Spleen (tissue), 7 donors: ENCODE measurements around the gene GRAMD1B.

ENCODE experiments used
- POLR2A ChIP-seq, 3 donors: fragments of 450-650 bp; IDR thresholded peaks; one replicate each; pipeline ENCODE4 v1.5.1; 2017; ENCODE audit warnings: antibody characterized with exemption in 3 of 3, mild to moderate bottlenecking in 1 of 3
- TF ChIP-seq, protein P1 (sequence below), 11 experiments: fragments of 200-600 bp in 7 of 11; fragments of 450-650 bp in 4 of 11; sonication (generic) in 4 of 11; IDR thresholded peaks in 8 of 11; conservative IDR thresholded peaks in 3 of 11; 1 replicate in 7 of 11; 2 replicates in 4 of 11; pipeline versions ENCODE4 v1.4.0 to v1.8.0; 2016 to 2021; ENCODE audit warnings: antibody characterized with exemption in 11 of 11, inconsistent platforms in 4 of 11, mild to moderate bottlenecking in 1 of 11
- donor health status: DM: no; HTN: no; CAD: no; lungs with moderate emphysema.
- donor health status: DM: no; HTN: no; CAD: no.
- donor health status: DM: no; HTN: no; CAD: no.

DNA sequence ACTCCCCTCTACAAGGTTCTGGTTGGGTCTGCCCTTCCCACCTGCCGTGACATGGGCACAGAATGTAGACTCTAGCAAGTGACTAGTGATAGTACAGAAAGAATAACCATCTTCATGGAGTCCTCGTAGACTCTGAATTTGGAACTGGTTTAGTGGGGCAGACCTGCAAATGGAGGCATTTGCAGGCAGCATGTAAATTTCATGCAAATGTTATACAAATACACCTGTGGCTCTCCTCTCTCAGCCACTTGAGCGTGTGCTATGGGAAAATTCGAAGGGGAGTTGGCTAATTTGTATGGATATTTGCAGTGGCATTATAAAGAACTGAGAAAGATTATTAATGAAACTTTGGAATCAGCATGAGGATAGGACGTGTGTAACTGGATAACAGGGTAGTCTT lies 139.3 kb downstream of the GRAMD1B start:
- TF ChIP-seq, protein P1, sequence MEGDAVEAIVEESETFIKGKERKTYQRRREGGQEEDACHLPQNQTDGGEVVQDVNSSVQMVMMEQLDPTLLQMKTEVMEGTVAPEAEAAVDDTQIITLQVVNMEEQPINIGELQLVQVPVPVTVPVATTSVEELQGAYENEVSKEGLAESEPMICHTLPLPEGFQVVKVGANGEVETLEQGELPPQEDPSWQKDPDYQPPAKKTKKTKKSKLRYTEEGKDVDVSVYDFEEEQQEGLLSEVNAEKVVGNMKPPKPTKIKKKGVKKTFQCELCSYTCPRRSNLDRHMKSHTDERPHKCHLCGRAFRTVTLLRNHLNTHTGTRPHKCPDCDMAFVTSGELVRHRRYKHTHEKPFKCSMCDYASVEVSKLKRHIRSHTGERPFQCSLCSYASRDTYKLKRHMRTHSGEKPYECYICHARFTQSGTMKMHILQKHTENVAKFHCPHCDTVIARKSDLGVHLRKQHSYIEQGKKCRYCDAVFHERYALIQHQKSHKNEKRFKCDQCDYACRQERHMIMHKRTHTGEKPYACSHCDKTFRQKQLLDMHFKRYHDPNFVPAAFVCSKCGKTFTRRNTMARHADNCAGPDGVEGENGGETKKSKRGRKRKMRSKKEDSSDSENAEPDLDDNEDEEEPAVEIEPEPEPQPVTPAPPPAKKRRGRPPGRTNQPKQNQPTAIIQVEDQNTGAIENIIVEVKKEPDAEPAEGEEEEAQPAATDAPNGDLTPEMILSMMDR (IDR thresholded peaks at IDR 0.05 in 8 of 11, conservative IDR thresholded peaks at IDR 0.05 in 3 of 11), result no peak
- no peak for TF ChIP-seq POLR2A (IDR thresholded peaks at IDR 0.05)
